ENCODE results near the gene PIF1.
"Not testable (repeated sequence)": the region's sequence is repeated elsewhere in the genome, so short reads cannot be mapped to it uniquely, and the experiment has no call there.

DNA sequence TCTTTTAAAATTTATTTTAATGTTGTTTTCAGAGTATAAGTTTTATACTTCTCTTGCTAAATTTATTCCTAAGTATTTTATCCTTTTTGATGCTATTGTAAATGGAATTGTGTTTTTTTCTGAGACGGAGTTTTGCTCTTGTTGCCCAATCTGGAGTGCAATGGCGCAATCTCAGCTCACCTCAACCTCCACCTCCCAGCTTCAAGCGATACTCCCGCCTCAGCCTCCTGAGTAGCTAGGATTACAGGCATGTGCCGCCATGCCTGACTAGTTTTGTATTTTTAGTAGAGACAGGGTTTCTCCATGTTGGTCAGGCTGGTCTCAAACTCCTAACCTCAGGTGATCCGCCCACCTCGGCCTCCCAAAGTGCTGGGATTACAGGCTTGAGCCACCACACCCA is 30.1 kb downstream of the PIF1 start:
- TF ChIP-seq YY1 (IDR thresholded peaks at IDR 0.05; ENCODE audit: insufficient read depth, insufficient read length); ZNF274 (IDR thresholded peaks at IDR 0.05; ENCODE audit: low read depth, low read length): not testable (repeated sequence)

Data from NT2/D1 (cell line).